Measurements from ENCODE around the gene AKAP6. TPM values are rescaled to one million over a fixed set of nuclear protein-coding genes. Genes with fewer than 3 reads are reported as not detected.
"Not testable (repeated sequence)": the region's sequence is repeated elsewhere in the genome, so short reads cannot be mapped to it uniquely, and the experiment has no call there.

The AKAP6 gene
- total RNA-seq, 2 donors from 2014 or later, result 33.5 to 108 TPM

DNA sequence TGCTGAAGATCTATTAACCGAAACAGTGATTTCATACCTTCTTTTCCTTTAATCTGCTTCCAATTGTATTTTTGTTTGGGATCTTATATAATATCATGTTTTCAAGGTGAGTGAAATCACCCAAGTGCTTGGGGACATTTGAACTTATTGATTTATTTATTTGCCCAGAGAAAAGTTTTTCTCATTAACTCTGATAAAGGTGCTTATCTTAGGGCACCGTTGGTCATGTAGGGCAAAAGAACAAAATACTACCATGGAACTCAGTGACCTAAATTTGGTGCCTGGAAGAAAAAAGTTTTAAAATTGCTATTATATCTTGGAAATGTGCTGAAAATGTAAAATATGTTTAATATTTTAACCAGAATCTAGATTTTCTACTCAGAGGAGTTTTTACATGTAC is 402.2 kb downstream of the AKAP6 start:
- DNase-seq (ENCODE audit: low spot score), result no peak
- intact Hi-C loops (cut with DNase I), result no loop called here

DNA sequence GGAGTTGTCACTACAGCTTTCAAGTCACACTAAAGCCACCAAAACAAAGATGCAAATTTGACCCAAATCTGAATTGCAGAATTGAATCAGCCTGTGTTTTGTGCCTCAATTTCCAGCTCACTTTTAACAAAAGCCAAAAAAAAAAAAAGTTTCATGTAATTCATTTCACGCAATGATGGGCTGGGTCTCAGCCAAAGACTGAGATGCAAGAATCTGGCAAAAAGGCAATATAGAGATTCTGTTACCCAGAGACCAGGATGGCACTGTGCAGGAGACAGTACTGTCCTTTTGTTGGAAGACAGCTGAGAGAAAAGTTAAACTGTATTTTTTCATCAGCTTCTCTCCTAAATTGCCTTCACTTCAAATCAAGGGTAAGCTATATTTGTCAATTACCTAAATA is 403.9 kb downstream of the AKAP6 start:
- no peak for DNase-seq (ENCODE audit: low spot score)
- intact Hi-C loops (cut with DNase I), result no loop called here

DNA sequence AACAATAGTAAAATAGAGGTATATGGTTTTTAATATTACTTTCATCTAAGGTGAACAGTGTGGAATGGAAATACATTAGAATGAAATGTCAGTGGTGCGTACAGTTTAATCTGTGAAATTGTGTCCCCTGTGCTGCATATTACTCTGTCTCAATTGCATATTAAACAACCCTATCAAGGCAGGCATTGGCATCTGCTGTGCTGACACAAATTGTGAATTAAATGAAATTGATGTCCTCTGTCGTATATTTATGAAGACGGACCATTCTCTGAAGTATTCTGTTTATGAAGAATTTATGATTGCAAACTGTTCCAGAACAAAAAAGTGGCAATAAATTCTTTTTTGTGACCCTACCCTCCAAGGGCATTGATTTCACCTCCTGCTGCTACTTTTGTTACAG is 405.2 kb downstream of the AKAP6 start:
- DNase-seq (ENCODE audit: low spot score), result no peak
- intact Hi-C loops (cut with DNase I), result no loop called here

DNA sequence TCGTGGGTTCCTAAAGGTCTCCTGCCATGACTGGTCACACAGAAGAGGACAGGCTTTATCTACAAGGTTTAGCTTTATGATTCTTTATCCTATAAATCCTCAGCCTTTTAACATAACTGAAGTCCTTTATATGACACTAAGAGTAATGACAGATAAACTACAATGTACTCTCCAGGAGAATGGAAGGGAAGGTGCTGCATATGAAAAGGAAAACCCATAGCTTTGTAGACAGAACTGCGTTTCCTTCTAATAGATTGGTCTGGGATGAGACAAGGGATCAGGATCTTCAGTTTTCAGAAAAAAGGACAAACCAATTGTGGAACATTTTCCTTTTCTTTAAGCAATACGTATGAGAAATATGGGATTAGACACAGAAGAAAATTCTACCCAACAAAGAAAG is 408.5 kb downstream of the AKAP6 start:
- DNase-seq (ENCODE audit: low spot score), result no peak

DNA sequence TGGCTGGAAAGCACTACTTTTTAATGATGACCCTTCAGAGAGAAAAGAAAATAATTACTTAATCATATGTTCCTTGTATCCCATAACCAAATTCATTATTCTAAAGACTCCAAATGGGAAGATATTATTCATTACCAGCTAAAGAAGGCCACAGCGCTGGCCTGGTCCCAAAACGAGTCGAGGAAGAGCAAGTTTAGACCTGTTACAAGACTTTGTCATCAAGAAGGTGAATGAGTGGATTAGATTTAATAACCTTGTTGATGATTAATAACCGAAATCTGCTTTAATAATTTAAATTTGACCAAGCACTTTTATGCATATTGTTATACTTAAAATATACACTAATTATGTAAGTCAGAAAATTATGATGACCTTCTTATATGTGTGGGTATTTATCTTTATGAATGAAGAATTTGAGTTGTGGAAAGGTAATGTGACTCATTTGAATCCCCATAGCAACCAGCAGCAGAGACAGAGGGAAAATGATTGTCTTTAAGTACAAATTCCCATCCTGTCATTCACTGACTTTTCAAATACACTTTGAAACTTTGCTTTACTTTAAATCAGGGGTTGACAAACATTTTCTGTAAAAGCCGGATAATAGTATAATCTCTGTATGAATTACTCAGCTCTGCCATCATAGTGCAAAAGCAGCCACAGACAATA is 409.2 kb downstream of the AKAP6 start:
- intact Hi-C loops (cut with DNase I), result no loop called here
- no peak for DNase-seq (ENCODE audit: low spot score)

More for the DNA sequence above, 408.5 kb downstream of the AKAP6 start:
- intact Hi-C loops (cut with DNase I), result no loop called here

DNA sequence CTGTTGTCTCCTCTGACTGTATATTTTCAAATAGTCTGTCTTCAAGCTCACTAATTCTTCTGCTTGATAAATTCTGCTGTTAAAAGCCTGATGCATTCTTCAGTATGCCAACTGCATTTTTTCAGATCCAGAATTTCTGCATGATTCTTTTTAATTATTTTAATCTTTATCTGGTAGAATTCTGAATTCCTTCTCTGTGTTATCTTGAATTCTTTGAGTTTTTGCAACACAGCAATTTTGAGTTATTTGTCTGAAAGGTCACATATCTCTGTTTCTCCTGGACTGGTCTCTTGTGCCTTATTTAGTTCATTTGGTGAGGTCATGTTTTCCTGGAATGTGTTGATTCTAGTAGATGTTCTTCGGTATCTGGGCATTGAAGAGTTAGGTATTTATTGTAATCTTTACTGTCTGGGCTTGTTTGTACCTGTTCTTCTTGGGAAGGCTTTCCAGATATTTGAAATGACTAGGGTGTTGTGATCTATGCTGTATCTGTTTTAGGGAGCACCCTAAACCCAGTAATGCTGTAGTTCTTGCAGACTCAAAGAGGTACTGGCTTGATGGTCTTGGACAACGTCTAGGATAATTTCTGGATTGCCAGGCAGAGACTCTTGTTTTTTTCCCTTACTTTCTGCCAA is 415.8 kb downstream of the AKAP6 start:
- DNase-seq (ENCODE audit: low spot score), result no peak
- intact Hi-C loops (cut with DNase I), result no loop called here

DNA sequence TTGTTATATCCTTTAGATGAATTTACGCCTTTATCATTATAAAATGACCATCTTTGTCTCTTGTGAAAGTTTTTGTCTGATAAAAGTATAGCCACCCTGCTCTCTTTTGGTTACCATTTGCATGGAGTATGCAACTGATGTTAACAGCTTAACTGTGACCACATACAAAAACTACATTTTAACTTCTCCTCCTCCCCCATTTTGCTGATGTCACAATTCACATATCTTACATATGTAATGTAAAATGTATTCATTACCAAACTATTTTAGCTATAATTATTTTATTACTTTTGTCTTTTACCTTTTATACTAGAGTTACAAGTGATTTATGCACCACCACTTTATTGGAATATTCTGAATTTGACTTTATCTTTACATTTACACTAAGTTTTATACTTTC is 425.1 kb downstream of the AKAP6 start:
- no peak for DNase-seq (ENCODE audit: low spot score)
- intact Hi-C loops (cut with DNase I), result no loop called here

DNA sequence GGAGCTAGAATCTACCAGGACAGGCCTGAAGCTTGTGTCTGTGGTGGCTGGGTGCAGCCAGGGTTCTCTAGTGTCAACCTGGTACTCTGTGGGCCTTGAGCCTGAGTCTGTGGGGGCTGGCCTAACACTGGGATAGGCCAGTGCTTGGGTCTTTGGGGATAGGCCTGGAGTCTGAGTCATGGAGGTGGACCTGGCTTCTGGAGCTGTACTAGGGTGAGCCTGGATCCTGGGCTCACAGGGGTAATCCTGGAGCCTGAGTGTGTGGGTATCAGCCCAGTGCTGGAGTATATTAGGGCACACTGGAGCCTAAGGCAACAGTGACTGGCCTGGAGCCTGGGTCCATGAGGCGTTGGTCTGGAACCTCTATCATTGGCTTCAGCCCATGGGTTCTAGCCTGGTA is 427.1 kb downstream of the AKAP6 start:
- DNase-seq (ENCODE audit: low spot score), result no peak

DNA sequence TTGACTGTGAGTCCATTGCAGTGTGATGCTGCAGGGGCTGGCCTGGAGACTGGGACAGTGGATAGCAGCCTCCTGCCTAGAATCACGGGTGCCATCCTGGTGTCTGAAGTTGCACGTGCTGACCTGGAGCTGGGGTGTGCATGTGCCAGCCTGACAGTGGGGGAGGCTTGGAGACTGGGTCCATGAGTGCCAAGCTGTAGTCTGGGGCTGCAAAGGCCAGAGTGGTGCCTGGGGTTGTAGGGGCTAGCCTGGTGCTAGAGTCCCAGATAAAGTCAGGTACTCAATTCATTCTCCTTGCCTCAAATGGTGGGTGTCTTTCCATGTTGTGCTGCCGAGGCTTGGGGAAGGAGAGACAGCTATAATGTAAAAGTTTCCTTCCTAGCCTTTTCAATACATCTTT is 427.7 kb downstream of the AKAP6 start:
- DNase-seq (ENCODE audit: low spot score), result no peak
- intact Hi-C loops (cut with DNase I), result loop anchor here in 1 of 2 donors (1.0 kb wide), 1 partner anchor 29 kb away; no protein-coding TSS in a partner anchor

More for the DNA sequence above, 427.1 kb downstream of the AKAP6 start:
- intact Hi-C loops (cut with DNase I), result loop anchor here in 1 of 2 donors (1.0 kb wide), 1 partner anchor 29 kb away; no protein-coding TSS in a partner anchor

DNA sequence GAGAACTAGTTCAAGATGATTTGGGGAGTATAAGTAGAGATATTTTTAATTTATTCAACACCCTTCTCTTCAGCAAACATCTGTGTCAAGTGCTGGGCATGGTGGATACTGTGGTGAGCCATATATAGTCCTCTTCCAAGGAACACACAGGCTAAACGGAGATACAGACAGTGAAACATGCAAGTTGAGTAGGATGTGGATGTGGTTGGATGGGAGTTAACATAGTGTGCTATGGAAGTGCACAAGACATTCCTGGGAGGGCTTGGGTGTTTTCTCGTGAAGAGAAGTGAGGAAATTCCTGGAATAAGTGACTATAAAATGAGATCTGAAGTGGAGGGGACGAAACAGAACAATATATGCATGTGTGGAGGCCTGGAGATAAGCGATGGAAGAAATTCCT is 428.5 kb downstream of the AKAP6 start:
- DNase-seq (ENCODE audit: low spot score), result no peak

DNA sequence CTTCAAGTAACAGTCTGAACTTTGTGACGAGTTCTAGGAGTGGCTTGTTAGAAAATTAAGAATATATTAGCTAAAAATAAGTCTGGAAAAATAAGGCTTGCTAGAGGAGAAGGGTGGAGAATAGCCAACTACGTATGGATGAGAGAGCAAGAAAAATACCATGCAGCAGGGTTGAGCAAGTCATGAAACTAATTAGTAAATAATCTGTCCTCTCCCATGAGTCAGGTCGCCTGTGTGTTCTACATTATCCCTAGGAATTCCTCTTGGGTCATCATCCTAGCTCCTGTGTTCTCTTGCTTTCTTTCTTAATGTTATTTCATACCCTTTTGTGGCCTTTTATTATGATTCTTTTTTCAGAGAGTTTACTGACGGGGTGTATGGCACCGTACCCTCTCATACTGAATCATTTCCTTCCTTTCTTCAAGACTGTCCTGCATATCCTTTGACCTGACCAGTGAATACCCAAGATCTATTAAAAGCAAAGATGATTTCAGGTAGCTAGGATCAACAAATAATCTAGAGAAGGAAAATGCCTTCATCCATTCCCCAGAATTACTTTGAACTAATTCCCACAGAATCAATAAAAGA is 432.4 kb downstream of the AKAP6 start:
- DNase-seq (ENCODE audit: low spot score), result no peak

More for the DNA sequence above, 428.5 kb downstream of the AKAP6 start:
- intact Hi-C loops (cut with DNase I), result no loop called here

DNA sequence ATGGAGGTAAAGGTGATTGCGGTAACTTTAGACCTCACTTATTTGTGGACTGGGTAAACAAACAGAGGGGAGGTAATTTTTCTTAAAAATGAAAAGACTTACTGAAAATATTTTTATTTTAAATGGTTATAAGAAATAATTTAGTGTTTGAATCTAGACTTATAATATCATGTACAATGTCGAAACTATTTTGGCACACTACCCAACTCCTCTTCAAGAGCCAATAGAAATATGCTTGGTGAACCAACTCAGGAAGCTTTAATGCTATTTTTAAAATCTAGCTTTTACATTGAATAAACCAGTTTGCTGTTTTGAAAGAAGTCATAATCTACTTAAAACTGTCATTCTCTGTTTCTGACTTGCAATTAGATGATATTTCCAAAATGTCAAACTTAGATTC is 433.8 kb downstream of the AKAP6 start:
- DNase-seq (ENCODE audit: low spot score), result no peak
- intact Hi-C loops (cut with DNase I), result no loop called here

More for the DNA sequence above, 432.4 kb downstream of the AKAP6 start:
- intact Hi-C loops (cut with DNase I), result no loop called here

DNA sequence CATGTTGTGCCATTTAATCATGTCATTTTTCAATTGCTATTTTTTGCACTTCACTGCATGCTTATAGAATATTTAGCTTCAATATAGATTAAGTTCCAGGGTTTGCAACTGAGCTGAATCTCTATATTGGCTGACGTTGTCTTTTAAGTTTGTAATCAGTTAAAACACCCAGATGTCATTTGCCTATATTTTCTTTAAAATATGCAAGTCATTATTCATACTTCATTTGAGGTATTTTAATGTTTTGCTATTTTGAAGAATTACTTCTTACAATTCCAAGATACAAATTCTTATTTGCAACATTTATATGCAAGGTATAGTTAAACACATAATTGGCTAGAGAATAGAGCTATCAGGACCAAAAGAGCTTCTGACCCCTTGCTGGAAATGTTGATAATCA is 434.6 kb downstream of the AKAP6 start:
- no peak for DNase-seq (ENCODE audit: low spot score)
- intact Hi-C loops (cut with DNase I), result no loop called here

DNA sequence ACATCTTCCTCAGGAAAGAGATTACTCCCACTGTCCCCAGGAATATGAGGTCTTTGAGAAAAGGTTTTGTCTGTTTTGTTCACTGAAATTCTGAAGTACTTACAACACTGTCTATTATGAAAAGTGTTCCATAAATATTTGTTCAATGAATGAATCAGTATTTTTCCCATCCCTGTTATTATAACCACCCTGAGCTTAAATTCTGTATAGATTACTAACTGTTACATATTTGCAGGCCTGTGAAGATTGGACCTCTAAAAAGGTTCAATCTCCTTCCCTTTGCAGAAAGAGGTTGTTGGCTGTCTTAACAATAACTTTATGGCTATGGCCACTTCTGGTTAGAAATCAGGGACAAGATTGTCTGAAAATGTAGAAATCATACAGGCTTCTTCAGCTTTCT is 435.0 kb downstream of the AKAP6 start:
- intact Hi-C loops (cut with DNase I), result no loop called here
- no peak for DNase-seq (ENCODE audit: low spot score)

DNA sequence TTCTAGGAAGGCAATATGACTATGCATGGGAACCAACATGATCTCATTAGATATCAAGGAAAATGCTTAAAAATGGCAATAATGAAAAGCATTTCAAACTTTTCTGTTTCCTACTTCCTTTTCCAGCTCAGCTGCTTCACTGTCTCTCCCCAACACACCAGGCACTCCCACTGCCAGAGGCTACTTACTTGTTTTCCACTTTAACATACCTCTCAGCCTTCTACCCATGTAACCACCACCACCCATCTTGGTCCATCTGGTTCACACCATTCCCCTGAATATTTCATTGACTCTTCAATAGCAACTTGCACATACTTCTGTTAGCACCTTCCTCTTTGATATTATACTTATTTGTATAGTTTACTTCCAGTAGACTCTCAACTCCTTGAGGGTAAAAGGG is 441.3 kb downstream of the AKAP6 start:
- intact Hi-C loops (cut with DNase I), result no loop called here
- no peak for DNase-seq (ENCODE audit: low spot score)

DNA sequence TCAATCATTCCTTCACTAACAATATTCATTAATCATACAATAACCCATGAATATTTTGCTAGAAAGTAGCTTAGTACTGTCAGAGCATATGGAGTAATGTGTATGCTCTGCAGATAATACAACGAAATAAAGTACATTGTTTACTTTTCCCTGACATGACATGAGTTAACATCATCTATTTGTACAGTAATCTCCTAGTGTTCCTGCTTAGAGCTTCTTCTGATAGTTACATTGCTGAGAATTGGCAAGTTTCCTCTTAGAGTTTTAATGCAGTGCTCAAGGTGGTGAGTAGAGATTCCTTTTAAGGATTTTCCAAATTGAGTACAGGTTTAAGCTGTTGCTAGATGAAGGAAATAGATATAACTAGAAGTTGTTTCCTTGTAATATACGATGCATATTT is 445.1 kb downstream of the AKAP6 start:
- intact Hi-C loops (cut with DNase I), result no loop called here
- no peak for DNase-seq (ENCODE audit: low spot score)

DNA sequence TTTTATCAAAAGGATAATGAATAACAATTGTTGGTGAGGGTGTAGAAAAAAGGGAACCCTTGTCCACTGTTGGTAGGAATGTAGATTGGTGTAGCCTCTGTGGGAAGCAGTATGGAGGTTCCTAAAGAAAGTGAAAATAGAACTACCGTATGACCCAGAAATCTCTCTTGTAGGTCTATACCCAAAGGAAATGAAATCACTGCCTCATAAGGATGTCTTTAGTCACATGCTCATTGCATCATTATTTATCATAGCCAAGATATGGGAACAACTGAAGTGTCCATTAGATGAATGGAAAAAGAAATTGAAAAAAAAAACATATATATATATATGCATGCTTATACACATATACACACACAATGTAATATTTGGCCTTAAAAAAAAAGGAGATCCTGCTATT is 450.7 kb downstream of the AKAP6 start:
- DNase-seq (ENCODE audit: low spot score), result no peak
- intact Hi-C loops (cut with DNase I), result no loop called here

DNA sequence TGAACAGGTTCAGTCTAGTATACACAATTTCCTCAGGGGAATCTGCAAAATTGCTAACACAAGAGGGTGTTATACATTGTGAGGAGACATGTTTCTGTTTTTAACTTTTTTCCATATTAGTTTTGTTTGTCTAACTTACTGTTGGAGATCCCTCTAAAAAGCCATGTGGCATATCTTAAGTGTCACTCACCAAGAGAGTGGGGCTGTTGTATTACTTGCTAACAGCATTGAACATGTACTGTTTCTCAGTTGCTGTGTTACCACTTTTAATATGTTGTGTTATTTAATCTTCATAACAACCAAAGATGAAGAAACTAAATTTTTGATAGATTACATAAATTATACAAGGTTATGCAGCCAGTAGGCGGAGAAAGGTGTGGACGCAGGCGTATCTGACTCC is 455.3 kb downstream of the AKAP6 start:
- no peak for DNase-seq (ENCODE audit: low spot score)
- intact Hi-C loops (cut with DNase I), result no loop called here

DNA sequence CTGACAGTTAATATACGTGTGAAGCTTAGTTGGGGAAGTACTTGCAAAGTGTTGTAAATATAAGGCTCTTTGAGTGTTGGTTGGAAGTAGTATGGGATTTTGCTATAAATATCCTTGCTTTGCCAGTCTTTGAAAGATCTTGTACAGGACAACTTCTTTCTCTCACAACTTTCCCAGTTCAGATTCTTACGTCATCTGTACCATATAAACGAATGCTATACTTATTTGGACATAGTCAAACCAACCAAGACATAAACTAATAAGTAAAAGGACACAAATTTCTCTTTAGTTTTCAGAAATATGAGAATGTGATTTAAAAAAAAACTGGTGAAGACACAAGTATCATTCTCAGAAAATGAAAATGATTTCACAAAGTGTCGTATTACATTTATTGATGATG is 456.5 kb downstream of the AKAP6 start:
- no peak for DNase-seq (ENCODE audit: low spot score)
- intact Hi-C loops (cut with DNase I), result loop anchor here in 1 of 2 donors (1.0 kb wide), 1 partner anchor 29 kb away; no protein-coding TSS in a partner anchor

DNA sequence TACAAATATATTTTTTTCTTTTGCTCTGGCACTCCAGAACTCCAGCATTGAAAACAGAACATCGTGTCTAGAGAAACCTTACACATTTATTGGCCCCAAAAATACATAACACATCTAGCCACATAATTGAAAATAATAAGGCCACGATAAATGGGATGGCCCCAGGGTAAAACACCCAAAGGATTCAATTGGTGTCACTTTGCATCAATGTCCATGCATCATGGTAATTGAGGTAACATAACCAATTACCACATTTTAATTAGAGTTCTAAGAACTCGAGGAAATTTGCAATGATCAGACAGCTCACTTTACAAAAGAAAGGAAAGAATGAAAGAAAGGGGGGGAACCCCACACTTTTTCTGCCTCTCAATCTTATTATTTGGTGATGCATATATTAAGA is 457.8 kb downstream of the AKAP6 start:
- no peak for DNase-seq (ENCODE audit: low spot score)
- intact Hi-C loops (cut with DNase I), result no loop called here

DNA sequence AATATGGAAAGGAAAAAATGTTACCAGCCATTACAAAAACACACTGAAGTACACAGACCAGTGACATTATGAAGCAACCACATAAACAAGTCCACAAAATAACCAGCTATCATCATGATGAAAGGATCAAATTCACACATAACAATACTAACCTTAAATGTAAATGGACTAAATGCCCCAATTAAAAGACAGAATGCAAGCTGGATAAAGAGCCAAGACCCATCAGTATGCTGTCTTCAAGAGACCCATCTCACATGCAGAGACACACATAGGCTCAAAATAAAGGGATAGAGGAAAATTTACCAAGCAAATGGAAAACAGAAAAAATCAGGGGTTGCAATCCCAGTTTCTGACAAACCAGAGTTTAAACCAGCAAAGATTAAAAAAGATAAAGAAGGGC is 463.9 kb downstream of the AKAP6 start:
- intact Hi-C loops (cut with DNase I); DNase-seq (ENCODE audit: low spot score): not testable (repeated sequence)
